ENCODE data around the gene PLCB4. TPM values are rescaled to one million over a fixed set of nuclear protein-coding genes. Genes with fewer than 3 reads are reported as not detected.
A peak's percentile ranks its signal among the peaks of the same experiment; 100 is the strongest.

PLCB4 gene
- total RNA-seq, 4 donors from 2014 or later, result 2.7 to 11.4 (median 6.5) TPM

GRCh38 chr20:9392892-9393857, 324.3 kb downstream of the PLCB4 start:
- peak in 1 of 2 donors; percentile 46 for DNase-seq (ENCODE audit: low spot score in 2 of 2)
- WGBS, 2 donors, result 34 to 51% methylated on average over 4 of the region's 4 CpGs
- no peak overlapping the region for H3K4me3 ChIP-seq (ENCODE audit: low read depth, poor library complexity, severe bottlenecking)
- intact Hi-C loops (cut with DNase I; ENCODE audit: low total_unique reads), result no loop called here
- TF ChIP-seq POLR2A (IDR thresholded peaks at IDR 0.05), result no peak
- TF ChIP-seq CTCF (IDR thresholded peaks at IDR 0.05), result no peak

GRCh38 chr20:9395971-9396370, 327.1 kb downstream of the PLCB4 start:
- WGBS, 2 donors, result 70 to 71% methylated on average over 1 of the region's 1 CpG
- TF ChIP-seq POLR2A (IDR thresholded peaks at IDR 0.05) (no peak), CTCF (IDR thresholded peaks at IDR 0.05) (no peak)
- H3K4me3 ChIP-seq (ENCODE audit: low read depth, poor library complexity, severe bottlenecking), result no peak overlapping the region
- DNase-seq (ENCODE audit: low spot score in 2 of 2), result no peak
- intact Hi-C loops (cut with DNase I; ENCODE audit: low total_unique reads), result no loop called here

DNA sequence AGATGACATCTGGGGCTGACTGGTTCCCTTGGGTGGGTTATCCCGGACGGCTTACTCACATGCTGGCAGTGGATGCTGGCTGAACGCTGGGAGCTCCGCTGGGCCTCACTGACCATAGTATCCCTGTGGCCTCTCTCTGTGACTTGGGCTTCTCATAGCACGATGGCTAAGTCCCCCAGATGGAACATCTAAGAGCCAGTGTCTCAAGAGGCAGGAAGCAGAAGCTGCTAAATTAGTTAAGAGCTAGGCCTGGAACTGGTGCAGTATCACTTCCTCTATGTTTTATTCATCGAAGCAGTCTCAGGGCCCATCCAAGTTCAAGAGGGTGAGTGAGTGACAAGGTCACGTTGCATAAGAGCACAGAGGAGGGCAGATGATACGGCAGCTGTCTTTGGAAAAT, 329.0 kb downstream of the PLCB4 start:
- 64 to 78% methylated on average over 8 of the region's 8 CpGs for WGBS, 2 donors
- DNase-seq (ENCODE audit: low spot score in 2 of 2), result peak in 1 of 2 donors; percentile 24
- TF ChIP-seq POLR2A (IDR thresholded peaks at IDR 0.05) (no peak), CTCF (IDR thresholded peaks at IDR 0.05) (no peak)
- H3K4me3 ChIP-seq (ENCODE audit: low read depth, poor library complexity, severe bottlenecking), result no peak overlapping the region
- intact Hi-C loops (cut with DNase I; ENCODE audit: low total_unique reads), result no loop called here

- TF ChIP-seq CTCF (IDR thresholded peaks at IDR 0.05), result no peak
- no peak for TF ChIP-seq POLR2A (IDR thresholded peaks at IDR 0.05)
- H3K4me3 ChIP-seq (ENCODE audit: low read depth, poor library complexity, severe bottlenecking), result no peak overlapping the region
- intact Hi-C loops (cut with DNase I; ENCODE audit: low total_unique reads), result no loop called here
- DNase-seq (ENCODE audit: low spot score in 2 of 2), result no peak
- WGBS, 2 donors, result 64 to 90% methylated on average over 4 of the region's 4 CpGs
These were observed 330.0 kb downstream of the PLCB4 start for GRCh38 chr20:9398882-9399281.

DNA sequence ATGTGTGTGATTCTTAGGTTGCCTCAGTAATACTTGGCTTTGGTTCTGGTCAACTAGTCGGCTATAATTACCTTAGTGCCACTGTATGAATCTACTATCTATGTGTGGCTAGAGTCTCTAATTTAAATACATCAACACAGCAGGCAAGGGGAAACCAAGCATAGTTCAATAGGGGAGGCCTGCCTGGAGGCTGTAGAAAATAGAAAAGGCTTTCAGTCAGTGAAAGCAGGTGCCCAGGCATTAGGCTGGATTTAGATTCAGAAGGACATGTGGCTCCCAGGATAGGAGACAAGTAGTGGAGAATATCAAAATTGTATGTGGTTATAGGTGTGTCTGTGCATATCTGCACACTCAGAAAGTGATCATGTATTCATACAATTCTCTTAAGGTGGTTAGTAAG, 330.4 kb downstream of the PLCB4 start:
- TF ChIP-seq POLR2A (IDR thresholded peaks at IDR 0.05), result no peak
- TF ChIP-seq CTCF (IDR thresholded peaks at IDR 0.05), result no peak
- H3K4me3 ChIP-seq (ENCODE audit: low read depth, poor library complexity, severe bottlenecking), result no peak overlapping the region
- intact Hi-C loops (cut with DNase I; ENCODE audit: low total_unique reads), result no loop called here
- WGBS, 2 donors, result 65 to 67% methylated on average over 1 of the region's 1 CpG
- DNase-seq (ENCODE audit: low spot score in 2 of 2), result no peak

Data from lower leg skin (tissue), 4 donors.